Measurements from ENCODE around the gene SLIT3.

SLIT3 gene

DNA sequence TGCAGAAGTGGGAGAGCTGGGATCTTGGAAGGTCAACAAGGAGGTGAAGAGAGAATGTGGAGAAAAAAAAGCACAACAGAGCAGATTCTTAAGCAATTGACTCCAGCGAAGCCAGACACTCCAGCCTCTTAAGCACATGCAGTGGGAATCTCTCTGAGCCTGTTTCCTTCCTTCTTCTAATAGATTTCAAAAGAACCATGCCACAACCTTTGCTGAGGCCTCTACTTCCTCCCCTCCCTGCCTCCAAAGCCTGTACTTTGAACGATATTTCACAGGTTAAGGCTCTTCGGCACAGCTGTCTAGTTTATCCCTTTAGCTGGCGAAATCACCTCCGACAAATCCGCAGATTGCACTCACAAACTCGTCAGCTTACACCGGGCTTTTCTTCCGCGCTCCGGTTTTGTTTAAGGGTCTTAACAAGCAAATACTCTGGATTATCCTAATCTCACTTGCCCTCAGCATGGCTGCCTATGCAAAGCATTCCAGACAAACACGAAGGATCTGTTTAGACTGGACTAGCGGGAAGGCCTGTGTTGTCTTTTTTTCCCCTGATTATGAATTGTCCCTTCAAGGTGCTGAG is 510.2 kb downstream of the SLIT3 start:
- DNase-seq (ENCODE audit: insufficient read length, low spot score) (no peak), FAIRE-seq (no peak)
- TF ChIP-seq POLR2A (IDR thresholded peaks at IDR 0.05; ENCODE audit: low read depth, low read length) (no peak), PAX5 (IDR thresholded peaks at IDR 0.05; ENCODE audit: insufficient read depth, low read length, severe bottlenecking) (no peak), POLR2AphosphoS5 (IDR thresholded peaks at IDR 0.05; ENCODE audit: low read depth, low read length) (no peak), SPI1 (IDR thresholded peaks at IDR 0.05; ENCODE audit: low read depth, low read length) (no peak), POU2F2 (IDR thresholded peaks at IDR 0.05; ENCODE audit: low read depth, low read length) (no peak), TAF1 (IDR thresholded peaks at IDR 0.05; ENCODE audit: low read depth, low read length) (no peak)

DNA sequence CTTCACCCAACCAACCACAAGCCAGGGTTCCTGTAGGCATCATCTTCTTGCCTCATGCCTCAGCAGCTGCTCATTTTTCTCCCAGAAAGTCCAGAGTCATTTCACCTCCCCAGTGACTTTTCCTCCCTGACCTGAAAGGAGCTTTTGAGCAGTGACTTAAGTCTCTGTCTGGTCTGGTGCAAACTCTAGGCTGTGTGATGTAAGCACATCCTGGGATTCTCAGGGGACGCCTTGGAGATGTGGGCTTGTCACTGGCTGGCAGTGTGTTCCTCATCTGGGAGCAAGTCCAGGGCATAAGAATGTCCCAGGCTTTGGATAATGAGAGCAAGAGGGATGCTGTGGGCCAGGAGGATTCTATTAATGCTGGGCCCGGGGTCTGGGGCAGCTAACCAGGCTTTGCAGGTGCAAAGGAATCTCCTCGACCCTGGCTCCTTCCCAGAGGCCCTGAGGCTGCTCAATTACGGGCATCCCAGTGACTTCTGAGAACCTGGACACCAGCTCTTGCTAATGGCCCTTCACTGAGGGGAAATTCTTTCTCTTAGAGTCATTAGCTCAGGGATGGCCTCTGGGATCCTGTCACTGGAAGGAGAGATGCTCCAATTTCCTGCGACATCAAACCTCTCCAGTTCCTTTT is 510.8 kb downstream of the SLIT3 start:
- DNase-seq (ENCODE audit: insufficient read length, low spot score): no peak
- FAIRE-seq: no peak
- TF ChIP-seq POLR2AphosphoS5 (IDR thresholded peaks at IDR 0.05; ENCODE audit: low read depth, low read length) (no peak), SPI1 (IDR thresholded peaks at IDR 0.05; ENCODE audit: low read depth, low read length) (no peak), TAF1 (IDR thresholded peaks at IDR 0.05; ENCODE audit: low read depth, low read length) (no peak), POLR2A (IDR thresholded peaks at IDR 0.05; ENCODE audit: low read depth, low read length) (no peak), POU2F2 (IDR thresholded peaks at IDR 0.05; ENCODE audit: low read depth, low read length) (no peak), PAX5 (IDR thresholded peaks at IDR 0.05; ENCODE audit: insufficient read depth, low read length, severe bottlenecking) (no peak)

- TF ChIP-seq TAF1 (IDR thresholded peaks at IDR 0.05; ENCODE audit: low read depth, low read length) (no peak), POLR2A (IDR thresholded peaks at IDR 0.05; ENCODE audit: low read depth, low read length) (no peak), PAX5 (IDR thresholded peaks at IDR 0.05; ENCODE audit: insufficient read depth, low read length, severe bottlenecking) (no peak), SPI1 (IDR thresholded peaks at IDR 0.05; ENCODE audit: low read depth, low read length) (no peak), POU2F2 (IDR thresholded peaks at IDR 0.05; ENCODE audit: low read depth, low read length) (no peak), POLR2AphosphoS5 (IDR thresholded peaks at IDR 0.05; ENCODE audit: low read depth, low read length) (no peak)
- DNase-seq (ENCODE audit: insufficient read length, low spot score) (no peak), FAIRE-seq (no peak)
Observed at GRCh38 chr5:168788786-168789185, 512.2 kb downstream of the SLIT3 start.

GRCh38 chr5:168788107-168788506 is 512.8 kb downstream of the SLIT3 start:
- TF ChIP-seq POU2F2 (IDR thresholded peaks at IDR 0.05; ENCODE audit: low read depth, low read length) (no peak), TAF1 (IDR thresholded peaks at IDR 0.05; ENCODE audit: low read depth, low read length) (no peak), PAX5 (IDR thresholded peaks at IDR 0.05; ENCODE audit: insufficient read depth, low read length, severe bottlenecking) (no peak), SPI1 (IDR thresholded peaks at IDR 0.05; ENCODE audit: low read depth, low read length) (no peak), POLR2AphosphoS5 (IDR thresholded peaks at IDR 0.05; ENCODE audit: low read depth, low read length) (no peak), POLR2A (IDR thresholded peaks at IDR 0.05; ENCODE audit: low read depth, low read length) (no peak)
- FAIRE-seq (no peak), DNase-seq (ENCODE audit: insufficient read length, low spot score) (no peak)

DNA sequence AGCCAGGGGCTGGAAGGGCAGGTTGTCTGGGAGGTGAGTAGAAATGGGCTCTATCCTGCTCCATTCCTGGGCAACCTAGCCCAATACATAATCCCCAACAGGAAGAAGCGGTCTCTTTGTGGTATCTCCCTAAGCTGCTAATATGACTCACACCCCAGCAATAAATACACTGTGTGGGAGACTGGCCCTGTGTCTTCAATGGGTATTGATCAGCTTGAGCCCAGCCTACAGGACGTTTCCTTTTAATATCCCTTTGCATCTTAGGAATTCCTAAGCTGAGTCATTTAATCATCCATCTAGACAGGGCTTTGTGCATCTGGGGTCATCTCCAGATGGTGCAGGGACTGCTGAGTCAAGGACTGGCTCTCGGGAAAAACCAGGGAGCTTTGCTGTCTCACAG is 514.8 kb downstream of the SLIT3 start:
- TF ChIP-seq SPI1 (IDR thresholded peaks at IDR 0.05; ENCODE audit: low read depth, low read length) (no peak), POLR2AphosphoS5 (IDR thresholded peaks at IDR 0.05; ENCODE audit: low read depth, low read length) (no peak), POU2F2 (IDR thresholded peaks at IDR 0.05; ENCODE audit: low read depth, low read length) (no peak), POLR2A (IDR thresholded peaks at IDR 0.05; ENCODE audit: low read depth, low read length) (no peak), PAX5 (IDR thresholded peaks at IDR 0.05; ENCODE audit: insufficient read depth, low read length, severe bottlenecking) (no peak), TAF1 (IDR thresholded peaks at IDR 0.05; ENCODE audit: low read depth, low read length) (no peak)
- FAIRE-seq: no peak
- no peak for DNase-seq (ENCODE audit: insufficient read length, low spot score)

DNA sequence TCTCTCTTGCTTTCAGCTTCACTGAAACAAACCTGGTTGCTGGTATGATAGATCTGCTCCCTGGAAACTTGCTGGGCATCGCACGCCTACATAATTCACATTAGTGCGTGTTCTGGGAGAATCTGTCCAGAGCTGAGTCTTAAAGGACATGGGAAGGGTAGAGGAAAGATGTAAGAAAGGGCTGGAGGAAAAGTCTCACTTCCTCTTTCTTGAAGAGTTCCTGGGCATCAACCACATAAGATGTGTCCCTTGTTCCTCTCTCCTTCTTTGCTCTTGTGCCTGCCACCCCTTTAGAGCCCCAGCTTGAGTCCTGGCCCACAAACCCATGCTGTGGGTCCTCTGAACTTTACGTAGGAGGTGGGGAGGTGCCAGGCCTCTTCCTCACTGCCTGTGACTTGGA is 516.5 kb downstream of the SLIT3 start:
- DNase-seq (ENCODE audit: insufficient read length, low spot score): no peak
- TF ChIP-seq TAF1 (IDR thresholded peaks at IDR 0.05; ENCODE audit: low read depth, low read length): no peak
- TF ChIP-seq SPI1 (IDR thresholded peaks at IDR 0.05; ENCODE audit: low read depth, low read length): peak; percentile 71
- TF ChIP-seq POLR2AphosphoS5 (IDR thresholded peaks at IDR 0.05; ENCODE audit: low read depth, low read length): no peak
- TF ChIP-seq POU2F2 (IDR thresholded peaks at IDR 0.05; ENCODE audit: low read depth, low read length): no peak
- FAIRE-seq: no peak

DNA sequence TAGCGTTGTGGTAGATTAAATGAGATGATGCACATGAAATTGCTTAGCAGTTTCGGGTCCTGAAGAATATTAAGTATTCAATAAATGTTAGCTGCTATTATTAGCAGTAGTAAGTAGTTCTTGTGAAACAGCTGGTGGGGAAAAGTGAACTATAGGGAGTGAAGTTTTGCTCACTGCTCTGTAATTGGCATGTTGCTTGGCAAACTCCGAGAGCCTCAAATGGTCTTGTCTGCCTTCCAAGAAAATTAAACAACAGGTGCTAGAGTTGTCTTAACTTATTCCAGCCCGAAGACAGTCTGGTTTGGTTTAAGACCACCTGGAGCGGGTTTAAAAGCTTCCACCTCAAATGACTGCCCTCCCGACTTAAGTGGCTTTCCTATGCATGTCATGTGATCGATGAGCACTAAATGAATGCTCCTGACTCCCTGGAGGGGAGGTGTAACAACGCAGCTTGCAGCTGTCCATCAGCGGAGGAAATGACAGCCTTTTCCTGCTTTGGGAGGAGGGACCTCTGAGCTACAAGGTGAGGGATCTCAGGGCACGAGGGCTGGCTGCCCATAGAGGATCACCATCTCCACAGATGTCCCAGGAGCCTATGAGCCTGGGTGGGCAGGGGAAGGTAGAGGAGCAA is 518.9 kb downstream of the SLIT3 start:
- TF ChIP-seq SPI1 (IDR thresholded peaks at IDR 0.05; ENCODE audit: low read depth, low read length) (no peak), POLR2A (IDR thresholded peaks at IDR 0.05; ENCODE audit: low read depth, low read length) (no peak), PAX5 (IDR thresholded peaks at IDR 0.05; ENCODE audit: insufficient read depth, low read length, severe bottlenecking) (no peak)
- FAIRE-seq: no peak
- no peak for DNase-seq (ENCODE audit: insufficient read length, low spot score)

DNA sequence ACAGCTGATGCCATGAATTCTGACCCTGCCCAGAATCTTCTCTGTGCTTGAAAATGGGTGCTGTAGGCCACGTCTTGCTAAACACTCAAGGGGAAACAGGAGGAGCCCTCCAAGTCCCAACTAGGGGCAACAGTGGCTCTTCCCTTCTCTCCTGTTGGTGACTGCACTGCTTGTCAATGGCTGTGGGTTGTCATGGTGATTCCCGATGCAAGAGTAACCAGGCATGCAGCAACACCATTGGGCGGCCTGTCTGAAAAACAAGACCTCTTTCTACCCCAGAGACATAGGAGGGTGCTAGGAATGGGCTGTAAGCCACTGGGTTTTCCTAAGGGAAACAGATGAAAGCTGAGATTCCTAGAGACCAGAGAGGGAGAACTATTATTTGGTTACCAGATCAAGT is 520.1 kb downstream of the SLIT3 start:
- DNase-seq (ENCODE audit: insufficient read length, low spot score): no peak
- TF ChIP-seq POLR2AphosphoS5 (IDR thresholded peaks at IDR 0.05; ENCODE audit: low read depth, low read length) (no peak), POU2F2 (IDR thresholded peaks at IDR 0.05; ENCODE audit: low read depth, low read length) (no peak), PAX5 (IDR thresholded peaks at IDR 0.05; ENCODE audit: insufficient read depth, low read length, severe bottlenecking) (no peak)
- FAIRE-seq: no peak

GRCh38 chr5:168779333-168779732 is 521.6 kb downstream of the SLIT3 start:
- DNase-seq (ENCODE audit: insufficient read length, low spot score) (no peak), FAIRE-seq (no peak)
- TF ChIP-seq POU2F2 (IDR thresholded peaks at IDR 0.05; ENCODE audit: low read depth, low read length): no peak
- no peak for TF ChIP-seq POLR2AphosphoS5 (IDR thresholded peaks at IDR 0.05; ENCODE audit: low read depth, low read length)

DNA sequence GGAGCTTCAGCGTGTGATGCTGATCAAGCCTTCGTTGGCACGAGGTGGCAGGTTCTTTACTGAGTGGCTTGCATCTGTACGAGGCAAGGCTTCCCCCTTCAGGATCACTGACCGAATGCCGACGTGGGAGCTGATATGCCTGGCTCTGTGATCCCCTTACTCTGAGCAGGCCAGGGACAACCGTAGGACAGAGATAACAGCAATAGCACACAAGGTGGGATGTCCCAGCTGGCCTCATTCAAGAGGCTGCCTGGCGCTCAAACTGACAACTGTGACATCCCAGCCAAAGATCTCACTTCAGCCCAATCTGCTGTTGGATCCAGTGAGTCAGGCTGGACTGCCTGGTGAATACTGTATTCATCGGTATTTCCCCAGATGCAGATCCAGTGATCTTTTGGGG is 522.4 kb downstream of the SLIT3 start:
- TF ChIP-seq SPI1 (IDR thresholded peaks at IDR 0.05; ENCODE audit: low read depth, low read length) (no peak), PAX5 (IDR thresholded peaks at IDR 0.05; ENCODE audit: insufficient read depth, low read length, severe bottlenecking) (no peak), POLR2AphosphoS5 (IDR thresholded peaks at IDR 0.05; ENCODE audit: low read depth, low read length) (no peak), TAF1 (IDR thresholded peaks at IDR 0.05; ENCODE audit: low read depth, low read length) (no peak), POLR2A (IDR thresholded peaks at IDR 0.05; ENCODE audit: low read depth, low read length) (no peak), POU2F2 (IDR thresholded peaks at IDR 0.05; ENCODE audit: low read depth, low read length) (no peak)
- DNase-seq (ENCODE audit: insufficient read length, low spot score) (no peak), FAIRE-seq (no peak)

Data from GM12891 (cell line).